Right ventricle myocardium superior (tissue), 1 donor: ENCODE measurements around the gene RAE1. TPM values are rescaled to one million over a fixed set of nuclear protein-coding genes. Genes with fewer than 3 reads are reported as not detected.
"Not testable (repeated sequence)": the region's sequence is repeated elsewhere in the genome, so short reads cannot be mapped to it uniquely, and the experiment has no call there.

ENCODE experiments used
- ATAC-seq: fragments of 200-7000 bp; cut with Tn5 transposase; one replicate; pipeline ENCODE4 v1.9.1; 2020; ENCODE audit warnings: mild to moderate bottlenecking; ENCODE audit not compliant: poor library complexity
- DNase-seq: peaks from one replicate; pipeline ENCODE4 v3.0.0-alpha.2; 2020
- intact Hi-C: fragments of 100-400 bp; cut with DNase I; formaldehyde crosslinking; loops from one replicate; pipeline ENCODE4 v1.11.2; 2022
- total RNA-seq: library from RNA; stranded (reverse); fragmentation: NEBNext Ultra II Directional; extraction: Animal tissue kit (Norgen Biotek cat#: 25700); gene quantifications from one replicate; pipeline ENCODE4 v1.2.1, GENCODE V29; 2021
- donor health status: DM: no; HTN: yes; CAD: no; lungs with severe emphysema.

Gene RAE1
- total RNA-seq, 1 donor from 2014 or later: 13.2 TPM

DNA sequence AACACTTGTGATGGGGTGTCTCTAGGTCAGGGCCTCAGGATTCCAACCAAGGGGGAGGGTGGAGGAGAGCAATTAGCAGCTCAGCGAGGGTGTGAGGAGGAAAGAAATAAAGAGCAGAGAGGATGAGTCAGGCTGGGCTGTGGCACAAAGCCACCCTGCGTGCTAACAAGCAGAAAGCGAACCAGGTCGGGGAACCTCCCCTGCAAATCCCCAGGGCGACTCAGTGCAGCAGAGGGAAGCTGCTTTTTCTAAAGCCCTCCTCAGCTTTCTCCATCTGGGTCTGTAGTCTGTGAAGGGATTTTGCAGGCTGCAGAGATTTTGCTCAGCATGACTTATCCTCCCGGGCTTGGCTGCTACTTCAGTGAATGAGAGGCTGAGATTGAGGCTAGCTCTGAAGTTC lies 28.0 kb upstream of the RAE1 start:
- ATAC-seq: no peak
- intact Hi-C loops: no loop called here

GRCh38 chr20:57325632-57326356 lies 25.3 kb upstream of the RAE1 start:
- DNase-seq (no peak), ATAC-seq (no peak)
- intact Hi-C loops: no loop called here

More for the DNA sequence above, 28.0 kb upstream of the RAE1 start:
- no peak for DNase-seq

- DNase-seq (no peak), ATAC-seq (no peak)
- intact Hi-C loops: no loop called here
These were observed 24.2 kb upstream of the RAE1 start for GRCh38 chr20:57326667-57327455.

DNA sequence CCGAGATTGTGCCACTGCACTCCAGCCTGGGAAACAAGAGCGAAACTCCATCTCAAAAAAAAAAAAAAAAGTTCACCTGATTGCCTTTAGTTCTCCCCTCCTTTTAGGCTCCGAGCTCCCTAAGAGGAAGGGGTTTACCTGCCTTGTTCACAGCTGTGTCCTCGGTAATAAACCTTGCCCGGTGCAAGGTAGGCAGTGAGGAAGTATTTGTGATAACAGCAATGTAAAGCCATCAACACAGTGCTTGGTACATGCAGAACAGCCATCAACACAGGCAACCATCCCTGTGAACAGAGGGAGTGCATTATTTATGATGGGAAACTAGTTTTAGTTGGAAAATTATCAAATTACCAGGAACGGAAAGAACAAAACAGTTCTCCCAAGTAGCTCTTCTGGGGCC lies 23.2 kb upstream of the RAE1 start:
- ATAC-seq (no peak), DNase-seq (no peak)
- intact Hi-C loops: no loop called here

DNA sequence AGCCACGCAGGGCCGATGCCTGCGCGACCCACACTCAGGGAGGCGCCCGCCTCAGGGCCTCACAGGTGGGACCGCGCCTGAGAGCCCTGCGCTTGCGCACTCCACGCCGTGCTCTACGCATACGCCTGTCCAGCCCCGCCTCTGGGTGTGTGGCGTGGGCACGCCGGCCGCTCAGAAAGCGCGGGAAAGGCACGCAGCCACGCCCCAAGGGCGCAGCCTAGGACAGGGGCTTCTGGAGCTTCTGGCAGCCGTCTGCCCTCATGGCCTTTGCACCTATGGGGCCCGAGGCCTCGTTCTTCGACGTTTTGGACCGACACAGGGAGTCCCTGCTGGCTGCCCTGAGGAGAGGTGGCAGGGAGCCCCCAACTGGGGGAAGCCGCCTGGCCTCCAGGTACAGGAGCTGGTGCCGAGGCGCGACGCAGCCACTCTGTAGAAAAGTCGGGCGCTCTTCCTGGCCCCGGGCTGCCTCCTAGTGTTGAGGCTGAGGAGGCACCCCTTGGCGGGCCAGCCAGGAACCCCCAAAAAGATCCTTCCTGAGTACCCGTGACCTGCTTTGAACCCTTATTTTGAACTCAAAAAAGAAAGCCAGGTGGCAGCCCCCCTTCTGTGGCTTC lies 21.3 kb upstream of the RAE1 start, which contains the start of gene SPO11:
SPO11 (plus strand) TSS at position 196 of the 614 bp plus-strand sequence; CDS start at position 261, 65 bp downstream.
- ATAC-seq: peak; percentile 57
- no peak for DNase-seq
- intact Hi-C loops: no loop called here

DNA sequence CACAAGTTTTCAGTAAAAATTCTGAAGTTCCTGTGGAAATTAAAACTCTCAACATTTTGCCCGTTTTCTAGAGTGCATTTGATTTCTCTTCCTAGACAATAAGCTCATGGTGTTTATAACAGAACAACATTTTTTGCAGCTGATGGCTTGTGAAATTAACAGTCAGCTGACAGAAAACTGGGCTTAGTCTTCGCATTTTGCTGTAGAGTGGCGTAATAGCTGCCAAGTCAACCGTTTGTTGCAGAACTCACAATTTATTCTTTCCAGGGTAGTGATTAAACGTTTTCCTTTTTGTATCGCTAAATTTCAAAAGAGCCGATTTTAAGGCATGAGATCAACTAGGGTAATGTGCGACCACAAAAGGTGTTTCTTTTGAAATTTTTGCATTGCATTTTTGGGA lies 20.1 kb upstream of the RAE1 start:
- DNase-seq: no peak
- intact Hi-C loops: no loop called here
- ATAC-seq: no peak

DNA sequence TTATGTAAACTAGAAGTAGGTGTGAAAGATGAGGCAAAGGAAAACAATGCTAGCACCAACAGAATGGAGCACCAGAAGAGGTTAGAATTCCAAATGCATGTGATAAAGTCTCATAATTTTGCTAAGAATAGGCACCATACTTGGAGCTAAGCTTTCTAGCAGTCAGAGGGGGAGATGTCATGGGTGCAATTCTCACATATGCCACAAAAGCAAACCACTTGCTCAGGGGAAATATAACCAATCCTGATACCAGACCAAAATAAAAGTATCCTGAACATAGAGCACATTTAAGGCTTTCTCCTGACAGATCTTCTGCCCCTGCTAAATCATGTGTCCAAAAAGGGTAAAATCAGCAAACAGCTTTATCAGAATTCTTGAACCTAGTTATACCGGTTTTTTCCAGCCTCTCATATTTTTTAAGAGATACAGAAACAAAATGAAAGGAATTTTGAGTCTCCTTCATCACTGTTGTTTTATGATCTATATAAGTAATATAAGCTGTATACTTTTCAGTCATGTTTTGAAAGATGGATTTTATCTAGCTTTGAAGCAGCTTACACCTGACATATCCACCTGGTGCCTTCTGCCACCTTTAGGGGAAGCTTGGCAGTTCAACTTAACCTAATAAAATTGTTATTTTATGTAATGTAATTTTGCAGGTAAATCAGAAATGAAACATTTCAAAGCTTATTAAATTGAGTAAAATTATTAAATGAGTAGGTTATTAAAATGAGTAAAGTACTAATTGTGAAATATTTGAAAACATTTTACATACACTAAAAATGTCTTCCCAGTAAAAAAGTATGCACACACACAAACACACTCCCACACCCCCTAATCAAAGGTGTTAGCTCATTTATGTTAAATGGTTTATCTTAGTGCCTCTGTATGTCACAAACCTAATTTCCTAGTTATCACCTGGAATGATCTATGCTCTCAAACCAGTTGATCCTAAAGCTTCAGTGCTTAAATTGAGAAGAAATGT lies 18.7 kb upstream of the RAE1 start:
- intact Hi-C loops: no loop called here
- DNase-seq (no peak), ATAC-seq (no peak)

DNA sequence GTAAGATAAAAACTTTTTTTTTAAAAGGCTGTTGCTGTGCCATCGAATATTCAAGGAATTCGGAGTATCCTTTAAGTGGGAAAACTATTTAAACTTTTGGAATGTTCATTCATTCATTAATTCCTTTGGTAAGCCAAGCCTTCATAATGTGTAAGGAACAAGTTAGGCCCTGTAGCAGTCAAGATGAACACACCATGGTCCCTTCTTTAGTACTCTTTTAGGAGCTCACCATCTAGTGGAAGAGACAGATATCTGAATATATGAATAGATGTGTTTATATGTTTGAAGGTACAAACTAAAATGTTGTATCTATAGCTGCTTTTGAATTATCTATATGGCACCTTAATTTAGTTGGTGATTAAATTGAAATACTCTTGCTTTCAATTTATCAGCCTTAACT lies 15.7 kb upstream of the RAE1 start:
- no peak for ATAC-seq

DNA sequence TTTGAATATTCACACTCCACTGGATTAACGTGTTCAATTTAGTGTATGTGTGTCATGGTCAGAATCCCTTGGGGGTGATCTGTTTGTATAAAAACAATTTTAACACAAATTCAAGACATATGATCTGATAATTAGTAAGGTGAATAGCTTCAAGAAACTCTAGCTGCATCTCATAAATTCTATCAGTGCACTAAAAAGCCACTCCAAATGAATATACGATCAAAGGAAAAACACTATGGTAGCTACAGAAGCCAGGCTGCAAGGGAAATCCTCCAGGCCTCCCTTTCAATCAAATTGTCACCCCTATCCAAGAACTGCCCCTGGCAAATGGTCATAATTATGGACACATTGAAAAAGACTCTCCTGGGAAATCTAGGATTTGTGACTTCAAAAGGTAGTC lies 9.4 kb upstream of the RAE1 start:
- ATAC-seq (no peak), DNase-seq (no peak)
- intact Hi-C loops: no loop called here

More for the DNA sequence above, 15.7 kb upstream of the RAE1 start:
- intact Hi-C loops: loop anchor here (5.0 kb wide), 1 partner anchor 243 kb away; no protein-coding TSS in a partner anchor
- DNase-seq: no peak

DNA sequence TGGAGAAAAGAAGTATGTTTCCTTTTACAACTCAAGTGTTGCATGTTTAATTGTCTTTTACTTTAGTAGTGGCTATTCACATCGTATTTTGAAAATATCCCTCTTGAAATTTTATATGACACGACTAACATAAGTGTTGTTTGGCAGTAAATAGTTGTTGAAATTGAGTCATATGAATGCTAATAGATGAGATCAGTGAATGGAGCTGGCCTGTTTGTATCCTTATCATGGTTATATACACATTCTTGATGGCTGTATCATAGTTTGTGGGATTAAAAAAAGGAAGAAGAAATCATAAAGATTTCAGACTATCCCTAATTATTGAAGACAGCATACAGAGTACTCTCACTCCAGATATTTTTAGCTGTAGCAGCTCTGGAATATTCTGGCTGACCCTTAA lies 8.2 kb upstream of the RAE1 start:
- ATAC-seq (no peak), DNase-seq (no peak)
- intact Hi-C loops: no loop called here

- DNase-seq (peak; percentile 74), ATAC-seq (peak; percentile 65)
- intact Hi-C loops: loop anchor here (2.0 kb wide), 1 partner anchor 258 kb away; no protein-coding TSS in a partner anchor
These were observed 4.6 kb upstream of the RAE1 start for GRCh38 chr20:57346477-57346876.

DNA sequence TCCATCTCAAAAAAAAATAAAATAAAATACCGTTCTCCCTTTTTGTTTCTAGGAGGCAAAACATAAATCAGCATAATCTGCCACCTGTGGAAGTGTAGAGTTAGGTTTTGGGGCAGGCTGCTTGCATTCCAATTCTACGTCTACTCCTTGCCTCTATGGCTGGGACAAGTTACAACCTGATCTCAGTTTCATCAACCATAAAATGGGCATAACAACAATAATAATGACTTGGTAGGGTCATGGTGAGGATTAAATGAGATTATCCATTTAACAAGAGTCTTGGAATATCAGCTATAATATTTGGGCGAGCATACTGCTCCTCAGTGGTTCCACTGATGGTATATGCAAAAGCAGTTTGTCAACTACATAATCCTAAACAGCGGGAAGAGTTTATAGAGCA lies 3.7 kb upstream of the RAE1 start:
- intact Hi-C loops: loop anchor here (2.0 kb wide), 1 partner anchor 259 kb away; no protein-coding TSS in a partner anchor
- DNase-seq (no peak), ATAC-seq (no peak)

DNA sequence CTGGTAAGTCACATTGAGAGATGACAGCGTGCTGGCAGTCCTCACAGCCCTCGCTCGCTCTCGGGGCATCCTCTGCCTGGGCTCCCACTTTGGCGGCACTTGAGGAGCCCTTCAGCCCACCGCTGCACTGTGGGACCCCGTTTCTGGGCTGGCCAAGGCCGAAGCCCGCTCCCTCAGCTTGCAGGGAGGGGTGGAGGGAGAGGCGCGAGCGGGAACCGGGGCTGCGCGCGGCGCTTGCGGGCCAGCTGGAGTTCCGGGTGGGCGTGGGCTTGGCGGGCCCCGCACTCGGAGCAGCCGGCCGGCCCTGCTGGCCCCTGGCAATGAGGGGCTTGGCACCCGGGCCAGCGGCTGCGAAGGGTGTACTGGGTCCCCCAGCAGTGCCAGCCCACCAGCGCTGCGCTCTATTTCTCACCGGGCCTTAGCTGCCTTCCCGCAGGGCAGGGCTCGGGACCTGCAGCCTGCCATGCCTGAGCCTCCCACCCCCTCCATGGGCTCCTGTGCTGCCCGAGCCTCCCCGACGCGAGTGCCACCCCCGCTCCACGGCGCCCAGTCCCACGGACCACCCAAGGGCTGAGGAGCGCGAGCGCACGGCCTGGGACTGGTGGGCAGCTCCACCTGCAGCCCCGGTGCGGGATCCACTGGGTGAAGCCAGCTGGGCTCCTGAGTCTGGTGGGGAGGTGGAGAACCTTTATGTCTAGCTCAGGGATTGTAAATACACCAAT lies 2.7 kb upstream of the RAE1 start:
- DNase-seq, intact Hi-C loops, ATAC-seq: not testable (repeated sequence)

GRCh38 chr20:57348922-57349574 lies 2.0 kb upstream of the RAE1 start:
- ATAC-seq, DNase-seq, intact Hi-C loops: not testable (repeated sequence)

GRCh38 chr20:57350081-57350710 lies 859 bp upstream of the RAE1 start:
- DNase-seq: no peak
- ATAC-seq: no peak
- intact Hi-C loops: no loop called here

DNA sequence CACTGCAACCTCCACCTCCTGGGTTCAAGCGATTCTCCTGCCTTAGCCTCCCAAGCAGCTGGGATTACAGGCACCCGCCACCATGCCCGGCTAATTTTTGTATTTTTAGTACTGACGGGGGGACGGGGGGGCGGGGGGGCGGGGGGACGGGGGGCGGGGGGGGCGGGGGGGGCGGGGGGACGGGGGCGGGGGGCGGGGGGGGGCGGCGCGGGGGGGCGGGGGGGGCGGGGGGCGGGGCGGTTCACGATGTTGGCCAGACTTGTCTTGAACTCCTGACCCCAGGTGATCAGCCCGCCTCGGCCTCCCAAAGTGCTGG lies 371 bp upstream of the RAE1 start:
- intact Hi-C loops, DNase-seq, ATAC-seq: not testable (repeated sequence)

DNA sequence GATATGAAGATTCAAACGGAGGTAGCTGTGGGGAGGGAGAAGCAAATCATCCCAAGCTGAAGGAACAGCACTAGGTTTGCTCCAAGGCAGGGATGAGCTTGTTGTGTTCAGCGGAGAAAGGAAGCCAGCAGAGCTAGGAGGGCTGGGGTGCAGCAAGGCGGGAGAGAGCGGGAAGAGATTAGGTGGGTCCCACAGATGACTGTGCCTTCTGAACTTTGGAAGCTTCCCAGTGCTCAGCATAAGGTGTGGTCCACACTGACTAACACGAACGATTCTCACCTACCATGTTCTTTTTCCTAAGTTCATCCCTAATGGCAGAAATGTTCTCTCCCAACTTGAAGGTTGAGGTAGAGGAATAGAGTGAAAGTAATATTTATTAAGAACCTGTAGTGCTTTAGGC lies 1.2 kb downstream of the RAE1 start:
- ATAC-seq (no peak), DNase-seq (no peak)
- intact Hi-C loops: no loop called here
